CD4-positive, alpha-beta T cell treated with Interleukin-4 for 1 hour (primary cell): ENCODE data around the gene HOXD11.

Source experiments
- DNase-seq, 2 donors: peaks; one replicate each; pipeline ENCODE4 v3.0.0-alpha.2; 2020 to 2022

Gene HOXD11

GRCh38 chr2:176106581-176107539 is at the start of gene HOXD11:
HOXD11 (plus strand) TSS chr2:176107280; CDS start chr2:176107356, 76 bp downstream.
- DNase-seq: no peak

GRCh38 chr2:176063958-176064357 is 43.1 kb upstream of the HOXD11 start:
- no peak for DNase-seq

GRCh38 chr2:176066645-176067588 is 40.2 kb upstream of the HOXD11 start:
- no peak for DNase-seq

- DNase-seq: no peak
Observed at GRCh38 chr2:176067589-176068418, 39.3 kb upstream of the HOXD11 start.

GRCh38 chr2:176068419-176068832 is 38.7 kb upstream of the HOXD11 start:
- no peak for DNase-seq

GRCh38 chr2:176071330-176072291 is 35.5 kb upstream of the HOXD11 start:
- DNase-seq: no peak

GRCh38 chr2:176072292-176072669 is 34.8 kb upstream of the HOXD11 start:
- no peak for DNase-seq

GRCh38 chr2:176072951-176073904 is 33.9 kb upstream of the HOXD11 start:
- no peak for DNase-seq

- DNase-seq: no peak
Observed at GRCh38 chr2:176074919-176075425, 32.1 kb upstream of the HOXD11 start.

GRCh38 chr2:176075481-176075880 is 31.6 kb upstream of the HOXD11 start:
- DNase-seq: no peak

GRCh38 chr2:176076063-176076462 is 31.0 kb upstream of the HOXD11 start:
- DNase-seq: no peak

- no peak for DNase-seq
Observed at GRCh38 chr2:176076796-176077195, 30.3 kb upstream of the HOXD11 start.

- no peak for DNase-seq
Observed at GRCh38 chr2:176078541-176079284, 28.4 kb upstream of the HOXD11 start.

GRCh38 chr2:176079285-176079830 is 27.7 kb upstream of the HOXD11 start:
- no peak for DNase-seq

GRCh38 chr2:176079831-176080539 is 27.1 kb upstream of the HOXD11 start:
- no peak for DNase-seq

- no peak for DNase-seq
Observed at GRCh38 chr2:176080540-176081375, 26.3 kb upstream of the HOXD11 start.

GRCh38 chr2:176081376-176081836 is 25.7 kb upstream of the HOXD11 start:
- no peak for DNase-seq
